Activated naive CD4-positive, alpha-beta T cell treated with anti-CD3 and anti-CD28 coated beads for 36 hours (primary cell): Measurements from ENCODE around the gene GNMT. TPM values are rescaled to one million over a fixed set of nuclear protein-coding genes. Genes with fewer than 3 reads are reported as not detected.
"Not testable (repeated sequence)": the region's sequence is repeated elsewhere in the genome, so short reads cannot be mapped to it uniquely, and the experiment has no call there.

Experiments
- CTCF ChIA-PET: fragments of 350-600 bp; sonication (Branson Sonifier 250); formaldehyde crosslinking; loops from one replicate; lab custom pipeline; 2021; ENCODE audit warnings: antibody characterized with exemption; lab: Charles Lee
- DNase-seq: peaks from one replicate; pipeline ENCODE4 v3.0.0-alpha.2; 2020
- H3K27ac Mint-ChIP-seq: one replicate; pipeline ENCODE4 v1.8.0; 2021; ENCODE audit warnings: mild to moderate bottlenecking, mixed read lengths
- H3K27me3 Mint-ChIP-seq: one replicate; pipeline ENCODE4 v1.8.0; 2021; ENCODE audit warnings: low read depth, mixed read lengths
- H3K36me3 Mint-ChIP-seq: one replicate; pipeline ENCODE4 v1.8.0; 2021; ENCODE audit warnings: low read depth, mixed read lengths
- H3K4me1 Mint-ChIP-seq: one replicate; pipeline ENCODE4 v1.8.0; 2021; ENCODE audit warnings: low read depth, mixed read lengths
- H3K4me3 Mint-ChIP-seq: one replicate; pipeline ENCODE4 v1.8.0; 2021; ENCODE audit warnings: mild to moderate bottlenecking, moderate library complexity, mixed read lengths
- H3K9me3 Mint-ChIP-seq: one replicate; pipeline ENCODE4 v1.8.0; 2021; ENCODE audit warnings: mixed read lengths
- intact Hi-C: fragments of 100-400 bp; cut with micrococcal nuclease; formaldehyde crosslinking; loops from one replicate; pipeline ENCODE4 v1.15.1; 2023
- total RNA-seq, 2 experiments: library from RNA; stranded (reverse); gene quantifications; one replicate each; pipeline ENCODE4 v1.2.3, GENCODE V29; 2021

GNMT gene
- total RNA-seq, 2 experiments from 2014 or later, result not detected

- Mint-ChIP-seq H3K9me3 (no peaks in the 10 kb centered on the region), H3K4me1 (no peaks in the 10 kb centered on the region), H3K27me3 (no peaks in the 10 kb centered on the region), H3K4me3 (no peak overlapping the region), H3K36me3 (no peaks in the 10 kb centered on the region), H3K27ac (no peak overlapping the region)
- no peak for DNase-seq
- intact Hi-C loops, result no loop called here
- CTCF ChIA-PET, result no interaction called here
Observed at GRCh38 chr6:42952389-42952788, 8.2 kb upstream of the GNMT start.

GRCh38 chr6:42954405-42954804, 6.1 kb upstream of the GNMT start:
- CTCF ChIA-PET, H3K27me3 Mint-ChIP-seq, H3K27ac Mint-ChIP-seq, intact Hi-C loops, DNase-seq, H3K36me3 Mint-ChIP-seq, H3K4me3 Mint-ChIP-seq, H3K9me3 Mint-ChIP-seq, H3K4me1 Mint-ChIP-seq: not testable (repeated sequence)

- intact Hi-C loops, result loop anchor here (2.0 kb wide), 1 partner anchor 185 kb away; no protein-coding TSS in a partner anchor
- H3K27me3 Mint-ChIP-seq, result no peaks in the 10 kb centered on the region
- no peak overlapping the region for H3K27ac Mint-ChIP-seq
- H3K4me3 Mint-ChIP-seq, result no peak overlapping the region
- H3K9me3 Mint-ChIP-seq, result no peaks in the 10 kb centered on the region
- peaks cover 6% of the 10 kb centered on the region for H3K36me3 Mint-ChIP-seq
- no peak for DNase-seq
- peaks cover 20% of the 10 kb centered on the region for H3K4me1 Mint-ChIP-seq
- CTCF ChIA-PET, result interaction anchor here (0.6 to 1.6 kb wide), 4 partner anchors 22 to 185 kb away, joined by 3 to 5 read pairs (median 3); no protein-coding TSS in a partner anchor
Observed at GRCh38 chr6:42958125-42958524, 2.4 kb upstream of the GNMT start.

- Mint-ChIP-seq H3K4me1 (peaks cover 20% of the 10 kb centered on the region), H3K4me3 (peak overlapping the region; percentile 54), H3K27me3 (no peaks in the 10 kb centered on the region), H3K9me3 (no peaks in the 10 kb centered on the region), H3K27ac (no peak overlapping the region), H3K36me3 (peaks cover 9% of the 10 kb centered on the region)
- intact Hi-C loops, result loop anchor here (2.0 kb wide), 2 partner anchors 59 to 183 kb away; no protein-coding TSS in a partner anchor
- no peak for DNase-seq
- CTCF ChIA-PET, result interaction anchor here (1.4 kb wide), 1 partner anchor 184 kb away, joined by 6 read pairs; no protein-coding TSS in a partner anchor
Observed at GRCh38 chr6:42959917-42960242, 674 bp upstream of the GNMT start.

- Mint-ChIP-seq H3K27ac (no peak overlapping the region), H3K9me3 (no peaks in the 10 kb centered on the region), H3K36me3 (peaks cover 15% of the 10 kb centered on the region), H3K4me1 (peaks cover 20% of the 10 kb centered on the region), H3K4me3 (peak overlapping the region; percentile 54), H3K27me3 (no peaks in the 10 kb centered on the region)
- CTCF ChIA-PET, result interaction anchor here (1.4 kb wide), 1 partner anchor 183 kb away, joined by 6 read pairs; no protein-coding TSS in a partner anchor
- DNase-seq, result no peak
- intact Hi-C loops, result loop anchor here (2.0 kb wide), 1 partner anchor 60 kb away; no protein-coding TSS in a partner anchor
Observed at GRCh38 chr6:42961020-42961470, 491 bp downstream of the GNMT start.

GRCh38 chr6:42962096-42962495, 1.5 kb downstream of the GNMT start:
- Mint-ChIP-seq H3K27ac (no peak overlapping the region), H3K36me3 (peaks cover 15% of the 10 kb centered on the region), H3K4me1 (peaks cover 20% of the 10 kb centered on the region), H3K27me3 (no peaks in the 10 kb centered on the region), H3K4me3 (no peak overlapping the region), H3K9me3 (no peaks in the 10 kb centered on the region)
- CTCF ChIA-PET, result no interaction called here
- no peak for DNase-seq
- intact Hi-C loops, result no loop called here

GRCh38 chr6:42962502-42963178, 2.1 kb downstream of the GNMT start:
- intact Hi-C loops, result no loop called here
- H3K9me3 Mint-ChIP-seq, result no peaks in the 10 kb centered on the region
- no peak overlapping the region for H3K27ac Mint-ChIP-seq
- no peaks in the 10 kb centered on the region for H3K27me3 Mint-ChIP-seq
- H3K4me3 Mint-ChIP-seq, result no peak overlapping the region
- no peak for DNase-seq
- H3K4me1 Mint-ChIP-seq, result peaks cover 20% of the 10 kb centered on the region
- CTCF ChIA-PET, result interaction anchor here (0.5 to 1.3 kb wide), 3 partner anchors 28 to 52 kb away, joined by 3 to 4 read pairs (median 3); no protein-coding TSS in a partner anchor
- peaks cover 15% of the 10 kb centered on the region for H3K36me3 Mint-ChIP-seq

- Mint-ChIP-seq H3K36me3 (peaks cover 15% of the 10 kb centered on the region), H3K27me3 (no peaks in the 10 kb centered on the region), H3K4me1 (peaks cover 20% of the 10 kb centered on the region), H3K9me3 (no peaks in the 10 kb centered on the region), H3K27ac (no peak overlapping the region), H3K4me3 (no peak overlapping the region)
- intact Hi-C loops, result no loop called here
- no peak for DNase-seq
- CTCF ChIA-PET, result interaction anchor here (0.5 to 2.0 kb wide), 3 partner anchors 16 to 53 kb away, joined by 3 to 6 read pairs (median 3); partner anchors contain the start of gene PEX6
Observed at GRCh38 chr6:42963179-42963854, 2.8 kb downstream of the GNMT start.

- Mint-ChIP-seq H3K27ac (no peak overlapping the region), H3K27me3 (no peaks in the 10 kb centered on the region), H3K4me1 (peaks cover 20% of the 10 kb centered on the region), H3K4me3 (no peak overlapping the region), H3K9me3 (no peaks in the 10 kb centered on the region), H3K36me3 (peaks cover 15% of the 10 kb centered on the region)
- DNase-seq, result peak; percentile 72
- intact Hi-C loops, result loop anchor here (1.0 kb wide), 1 partner anchor 179 kb away; no protein-coding TSS in a partner anchor
- CTCF ChIA-PET, result interaction anchor here (1.1 to 2.0 kb wide), 3 partner anchors 15 to 185 kb away, joined by 4 to 6 read pairs (median 4); partner anchors contain the start of gene PEX6
Observed at GRCh38 chr6:42963855-42964605, 3.5 kb downstream of the GNMT start.

- no peak overlapping the region for H3K27ac Mint-ChIP-seq
- peaks cover 17% of the 10 kb centered on the region for H3K36me3 Mint-ChIP-seq
- CTCF ChIA-PET, result no interaction called here
Observed at GRCh38 chr6:42966571-42966970, 6.0 kb downstream of the GNMT start.

GRCh38 chr6:42967228-42967627, 6.7 kb downstream of the GNMT start:
- Mint-ChIP-seq H3K36me3 (peaks cover 17% of the 10 kb centered on the region), H3K4me3 (no peak overlapping the region), H3K27ac (no peak overlapping the region), H3K9me3 (no peaks in the 10 kb centered on the region), H3K27me3 (no peaks in the 10 kb centered on the region), H3K4me1 (peaks cover 13% of the 10 kb centered on the region)
- CTCF ChIA-PET, result no interaction called here
- intact Hi-C loops, result no loop called here
- no peak for DNase-seq

More at GRCh38 chr6:42966571-42966970, 6.0 kb downstream of the GNMT start:
- DNase-seq, result no peak
- Mint-ChIP-seq H3K9me3 (no peaks in the 10 kb centered on the region), H3K4me3 (no peak overlapping the region), H3K4me1 (peaks cover 15% of the 10 kb centered on the region), H3K27me3 (no peaks in the 10 kb centered on the region)
- intact Hi-C loops, result no loop called here

- Mint-ChIP-seq H3K27ac (no peak overlapping the region), H3K9me3 (no peaks in the 10 kb centered on the region)
- intact Hi-C loops, result no loop called here
Observed at GRCh38 chr6:42968126-42968701, 7.7 kb downstream of the GNMT start.

More at GRCh38 chr6:42968126-42968701, 7.7 kb downstream of the GNMT start:
- CTCF ChIA-PET, result no interaction called here
- no peak for DNase-seq
- Mint-ChIP-seq H3K27me3 (no peaks in the 10 kb centered on the region), H3K36me3 (peaks cover 14% of the 10 kb centered on the region), H3K4me3 (no peak overlapping the region), H3K4me1 (peaks cover 12% of the 10 kb centered on the region)
